22Rv1 (cell line): ENCODE data around the gene AP4E1.

Experiments used
- CTCF ChIP-seq: fragments of 450-650 bp; IDR thresholded peaks from 2 replicates; pipeline ENCODE4 v1.5.1; 2017; ENCODE audit warnings: mild to moderate bottlenecking
- ZFX ChIP-seq: fragments of 450-650 bp; IDR thresholded peaks from 2 replicates; pipeline ENCODE4 v1.6.1; 2017; ENCODE audit warnings: antibody characterized with exemption, borderline replicate concordance

- TF ChIP-seq CTCF: no peak
- TF ChIP-seq ZFX: no peak
Measured at GRCh38 chr15:51054535-51054934, 146.1 kb downstream of the AP4E1 start.
